ENCODE data around the gene COX7A2. TPM values are rescaled to one million over a fixed set of nuclear protein-coding genes. Genes with fewer than 3 reads are reported as not detected.

The COX7A2 gene
- 928 and 981 TPM in 2 replicates for total RNA-seq

GRCh38 chr6:75243333-75244062, at the start of gene COX7A2:
TSS of gene COX7A2 (minus strand) at chr6:75243801. CDS start at chr6:75243734, 67 bp downstream.

GRCh38 chr6:75284632-75285282, 41.2 kb upstream of the COX7A2 start, which contains the start of gene TMEM30A:
TSS of gene TMEM30A (minus strand) at chr6:75284792. CDS start at chr6:75284638, 154 bp downstream.

GRCh38 chr6:75205776-75206575, 37.6 kb downstream of the COX7A2 start, which contains the start of gene COL12A1:
TSS of gene COL12A1 (minus strand) at chr6:75206053. CDS start at chr6:75202792, 3,261 bp downstream.

Other genes with a start within 250 kb of the COX7A2 start
- gene COL12A1, start 37.7 kb downstream of the COX7A2 start, total RNA-seq = 131 and 152 TPM in 2 replicates
- gene TMEM30A, start 41.0 kb upstream of the COX7A2 start, total RNA-seq = 48.3 and 51.3 TPM in 2 replicates
- 0.34 and 0.59 TPM in 2 replicates for gene FILIP1, start 250.0 kb upstream of the COX7A2 start, total RNA-seq

Measured in bronchus fibroblast of lung (primary cell).